Stomach (tissue), 9 donors: ENCODE results near the gene NDNF. TPM values are rescaled to one million over a fixed set of nuclear protein-coding genes. Genes with fewer than 3 reads are reported as not detected.

Experiments
- DNase-seq, 2 donors: peaks; one replicate each; pipeline versions ENCODE4 v3.0.0 to v3.0.0-alpha.2; 2013 to 2019
- H3K27ac ChIP-seq, 5 donors: fragments of 200-600 bp in 4 of 5; sonication (generic) in 4 of 5; one replicate each; pipeline ENCODE4 v1.5.1; 2013 to 2019; ENCODE audit warnings: mild to moderate bottlenecking in 1 of 5, moderate library complexity in 1 of 5
- H3K27me3 ChIP-seq, 3 donors: fragments of 200-600 bp; sonication (generic); one replicate each; pipeline ENCODE4 v1.5.1; 2017 to 2019; ENCODE audit warnings: mixed run types in 1 of 3
- H3K36me3 ChIP-seq, 4 donors: fragments of 200-600 bp; sonication (generic); 1 replicate in 3 of 4; 2 replicates in 1 of 4; pipeline ENCODE4 v1.5.1; 2016 to 2019
- H3K4me1 ChIP-seq, 4 donors: fragments of 200-600 bp; sonication (generic); one replicate each; pipeline ENCODE4 v1.5.1; 2016 to 2019
- H3K4me3 ChIP-seq, 4 donors: fragments of 200-600 bp; sonication (generic) in 3 of 4; one replicate each; pipeline ENCODE4 v1.5.1; 2016 to 2019; ENCODE audit warnings: mild to moderate bottlenecking in 1 of 4
- H3K9me3 ChIP-seq, 4 donors: fragments of 200-600 bp; sonication (generic); one replicate each; pipeline ENCODE4 v1.5.1; 2016 to 2019
- EP300 ChIP-seq: sonication (generic); formaldehyde crosslinking; IDR thresholded peaks from one replicate; pipeline ENCODE4 v1.6.1; 2017; ENCODE audit warnings: antibody characterized with exemption
- POLR2A ChIP-seq, 4 donors: fragments of 450-650 bp; IDR thresholded peaks; one replicate each; pipeline ENCODE4 v1.6.1; 2016; ENCODE audit warnings: antibody characterized with exemption in 4 of 4, control low read depth in 2 of 4, mild to moderate bottlenecking in 1 of 4, moderate library complexity in 1 of 4
- POLR2AphosphoS5 ChIP-seq, 3 donors: sonication (generic); formaldehyde crosslinking; IDR thresholded peaks; one replicate each; pipeline ENCODE4 v1.6.1; 2016; ENCODE audit warnings: antibody characterized with exemption in 3 of 3
- WGBS, 5 donors: extraction: QIAGEN DNeasy Blood & Tissue Kit in 3 of 5; methylation state at CpG; one replicate each; pipeline versions ENCODE4 v1.1.5 to v1.1.7; 2013 to 2018; 5-methylcytosine and 5-hydroxymethylcytosine counted together
- intact Hi-C: fragments of 100-400 bp; cut with DNase I; formaldehyde crosslinking; loops from one replicate; pipeline ENCODE4 v1.15.1; 2023; ENCODE audit warnings: low total_unique reads
- polyA plus RNA-seq, 3 donors: library from polyadenylated mRNA; stranded (reverse); fragments of 200-250 nt; gene quantifications; one replicate each; pipeline ENCODE4 v1.2.3, GENCODE V29; 2013
- total RNA-seq, 5 donors: library from RNA; depleted of rRNA; stranded (reverse); fragments of >200 nt; gene quantifications; one replicate each; pipeline versions ENCODE4 v1.1.0 to v1.2.3, GENCODE V29; 2014 to 2016
- TF ChIP-seq, protein P1 (sequence below), 7 experiments: fragments of 450-650 bp in 4 of 7; fragments of 200-600 bp in 3 of 7; sonication (generic) in 3 of 7; IDR thresholded peaks; one replicate each; pipeline ENCODE4 v1.5.1; 2016 to 2019; ENCODE audit warnings: antibody characterized with exemption in 7 of 7, control low read depth in 2 of 7, mild to moderate bottlenecking in 1 of 7
- donor health status: healthy with polysubstance abuse.
- donor health status: Bipolar disorder and iron deficiency.
- donor health status: healthy.

Gene NDNF
- total and polyA plus RNA-seq, 8 donors = 0.68 to 8.1 (median 3.0) TPM

DNA sequence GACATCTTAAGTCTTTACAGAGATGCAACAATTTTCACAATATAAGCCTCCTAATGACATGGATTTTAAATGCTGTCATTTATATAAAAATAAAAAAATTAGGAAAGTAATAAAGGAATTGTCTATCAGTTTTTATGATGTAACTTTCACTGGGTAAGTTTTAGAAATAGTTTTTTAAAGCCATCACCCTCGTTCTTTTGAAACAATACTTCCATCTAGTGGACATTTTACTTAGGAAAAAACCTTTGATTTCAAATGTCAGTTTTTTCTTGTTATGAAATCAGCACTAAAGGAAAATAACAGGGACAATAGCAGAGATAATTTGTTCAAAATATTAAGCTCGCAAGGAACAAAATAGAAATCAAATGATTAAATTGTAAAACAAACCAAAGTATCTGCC lies 24.3 kb upstream of the NDNF start:
- TF ChIP-seq, protein P1, sequence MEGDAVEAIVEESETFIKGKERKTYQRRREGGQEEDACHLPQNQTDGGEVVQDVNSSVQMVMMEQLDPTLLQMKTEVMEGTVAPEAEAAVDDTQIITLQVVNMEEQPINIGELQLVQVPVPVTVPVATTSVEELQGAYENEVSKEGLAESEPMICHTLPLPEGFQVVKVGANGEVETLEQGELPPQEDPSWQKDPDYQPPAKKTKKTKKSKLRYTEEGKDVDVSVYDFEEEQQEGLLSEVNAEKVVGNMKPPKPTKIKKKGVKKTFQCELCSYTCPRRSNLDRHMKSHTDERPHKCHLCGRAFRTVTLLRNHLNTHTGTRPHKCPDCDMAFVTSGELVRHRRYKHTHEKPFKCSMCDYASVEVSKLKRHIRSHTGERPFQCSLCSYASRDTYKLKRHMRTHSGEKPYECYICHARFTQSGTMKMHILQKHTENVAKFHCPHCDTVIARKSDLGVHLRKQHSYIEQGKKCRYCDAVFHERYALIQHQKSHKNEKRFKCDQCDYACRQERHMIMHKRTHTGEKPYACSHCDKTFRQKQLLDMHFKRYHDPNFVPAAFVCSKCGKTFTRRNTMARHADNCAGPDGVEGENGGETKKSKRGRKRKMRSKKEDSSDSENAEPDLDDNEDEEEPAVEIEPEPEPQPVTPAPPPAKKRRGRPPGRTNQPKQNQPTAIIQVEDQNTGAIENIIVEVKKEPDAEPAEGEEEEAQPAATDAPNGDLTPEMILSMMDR (IDR thresholded peaks at IDR 0.05) = peak in 5 of 7 experiments; percentile 9 to 55 (median 30)
- no peak for TF ChIP-seq POLR2AphosphoS5 (IDR thresholded peaks at IDR 0.05)
- WGBS, 5 donors = 11 to 24% (median 13%) methylated on average over 2 of the region's 2 CpGs

DNA sequence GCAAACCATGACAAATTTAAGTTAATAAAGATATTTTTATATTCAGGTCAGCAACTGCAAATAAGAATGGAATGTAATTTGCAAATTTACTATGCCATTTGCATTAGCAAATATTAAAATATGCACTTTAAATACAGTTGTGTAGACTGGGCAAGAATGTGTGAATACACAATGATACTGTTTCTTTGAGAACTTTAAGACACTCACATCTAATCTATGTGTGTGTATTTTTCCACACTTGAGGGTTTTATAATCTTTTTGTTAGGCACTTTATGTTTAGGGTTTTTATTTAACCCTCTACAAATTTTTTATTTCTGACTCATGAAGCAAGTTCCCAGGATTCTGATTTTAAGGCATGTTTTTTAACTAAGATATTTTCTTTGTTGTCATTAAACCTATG lies 23.9 kb upstream of the NDNF start:
- TF ChIP-seq EP300 (no peak), POLR2A (IDR thresholded peaks at IDR 0.05) (no peak), POLR2AphosphoS5 (IDR thresholded peaks at IDR 0.05) (no peak)
- TF ChIP-seq, protein P1 (IDR thresholded peaks at IDR 0.05) = no peak
- no peaks in the 10 kb centered on the region for H3K4me1 ChIP-seq
- no peak overlapping the region for H3K27ac ChIP-seq
- intact Hi-C loops = loop anchor here (5.0 kb wide), 1 partner anchor 939 kb away; no protein-coding TSS in a partner anchor
- no peak for DNase-seq
- no peaks in the 10 kb centered on the region for H3K27me3 ChIP-seq
- no peak overlapping the region for H3K4me3 ChIP-seq
- H3K9me3 ChIP-seq = no peaks in the 10 kb centered on the region
- H3K36me3 ChIP-seq = no peaks in the 10 kb centered on the region

More for the DNA sequence above, 24.3 kb upstream of the NDNF start:
- intact Hi-C loops = loop anchor here (5.0 kb wide), 1 partner anchor 939 kb away; no protein-coding TSS in a partner anchor
- H3K4me3 ChIP-seq = no peak overlapping the region
- H3K27ac ChIP-seq = no peak overlapping the region
- no peaks in the 10 kb centered on the region for H3K27me3 ChIP-seq
- DNase-seq = peak in 1 of 2 donors; percentile 46
- no peaks in the 10 kb centered on the region for H3K36me3 ChIP-seq
- no peaks in the 10 kb centered on the region for H3K9me3 ChIP-seq
- H3K4me1 ChIP-seq = no peaks in the 10 kb centered on the region

DNA sequence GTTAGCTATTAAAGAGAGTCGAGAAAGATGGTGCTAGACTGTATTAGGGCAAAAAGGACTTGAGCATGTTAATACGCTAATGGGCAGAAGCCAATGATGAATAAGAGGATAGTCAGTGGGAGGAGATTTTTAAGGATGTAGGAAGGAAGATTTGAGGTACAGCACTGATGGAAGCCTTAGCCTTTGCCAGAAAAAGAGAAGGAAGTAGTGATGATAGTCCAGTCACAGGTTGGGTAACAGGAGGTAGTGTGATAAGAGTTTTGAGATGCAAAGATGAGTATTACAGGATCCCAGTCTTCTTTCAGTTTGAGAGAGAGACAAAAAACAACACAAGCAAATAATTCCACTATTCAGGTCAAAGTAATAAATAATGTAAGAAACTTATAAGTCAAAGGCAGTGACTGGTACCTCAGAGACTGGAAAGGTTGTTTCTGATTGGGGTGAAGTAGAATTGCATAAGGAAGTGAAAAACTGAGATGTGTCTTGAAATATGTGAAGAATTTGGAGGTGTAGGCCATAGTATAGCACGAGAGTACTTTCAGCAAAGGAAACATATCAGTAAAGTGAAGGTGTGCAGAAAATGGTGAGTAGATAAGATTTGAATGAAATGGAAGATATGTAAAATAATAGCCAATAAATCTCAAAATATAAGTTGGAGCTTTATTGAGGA lies 22.1 kb upstream of the NDNF start:
- H3K4me3 ChIP-seq = no peak overlapping the region
- no peak overlapping the region for H3K27ac ChIP-seq
- WGBS, 5 donors = 75 to 84% (median 76%) methylated on average over 3 of the region's 3 CpGs
- TF ChIP-seq POLR2AphosphoS5 (IDR thresholded peaks at IDR 0.05) (no peak), POLR2A (IDR thresholded peaks at IDR 0.05) (no peak), EP300 (no peak)
- TF ChIP-seq, protein P1 (IDR thresholded peaks at IDR 0.05) = no peak
- H3K4me1 ChIP-seq = no peaks in the 10 kb centered on the region
- H3K27me3 ChIP-seq = no peaks in the 10 kb centered on the region
- intact Hi-C loops = no loop called here
- H3K9me3 ChIP-seq = no peaks in the 10 kb centered on the region
- no peaks in the 10 kb centered on the region for H3K36me3 ChIP-seq
- no peak for DNase-seq

DNA sequence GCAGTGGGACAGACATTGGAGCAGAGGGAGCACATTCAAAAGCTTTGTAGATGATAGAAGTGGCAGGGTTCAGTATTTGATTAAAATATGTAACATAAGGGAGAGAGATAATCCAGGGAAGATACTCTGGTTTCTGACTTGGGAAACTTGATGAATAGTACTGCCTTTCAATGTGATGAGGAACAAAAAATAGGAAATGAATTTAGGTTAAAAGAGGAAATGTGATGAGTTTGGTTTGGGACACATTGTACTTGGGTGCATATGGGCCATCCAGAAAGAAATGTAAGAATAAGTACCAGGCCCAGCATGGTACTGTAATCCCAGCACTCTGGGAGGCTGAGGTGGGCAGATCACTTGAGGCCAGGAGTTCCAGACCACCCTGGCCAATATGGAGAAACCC lies 20.9 kb upstream of the NDNF start:
- H3K4me3 ChIP-seq = no peak overlapping the region
- H3K9me3 ChIP-seq = no peaks in the 10 kb centered on the region
- H3K4me1 ChIP-seq = no peaks in the 10 kb centered on the region
- H3K27ac ChIP-seq = no peak overlapping the region
- H3K27me3 ChIP-seq = no peaks in the 10 kb centered on the region
- no peaks in the 10 kb centered on the region for H3K36me3 ChIP-seq
- no peak for DNase-seq
- TF ChIP-seq, protein P1 (IDR thresholded peaks at IDR 0.05) = no peak
- TF ChIP-seq POLR2A (IDR thresholded peaks at IDR 0.05) = no peak
- no peak for TF ChIP-seq POLR2AphosphoS5 (IDR thresholded peaks at IDR 0.05)
- no peak for TF ChIP-seq EP300
- intact Hi-C loops = no loop called here
